Measurements from ENCODE around the gene TTLL9.

DNA sequence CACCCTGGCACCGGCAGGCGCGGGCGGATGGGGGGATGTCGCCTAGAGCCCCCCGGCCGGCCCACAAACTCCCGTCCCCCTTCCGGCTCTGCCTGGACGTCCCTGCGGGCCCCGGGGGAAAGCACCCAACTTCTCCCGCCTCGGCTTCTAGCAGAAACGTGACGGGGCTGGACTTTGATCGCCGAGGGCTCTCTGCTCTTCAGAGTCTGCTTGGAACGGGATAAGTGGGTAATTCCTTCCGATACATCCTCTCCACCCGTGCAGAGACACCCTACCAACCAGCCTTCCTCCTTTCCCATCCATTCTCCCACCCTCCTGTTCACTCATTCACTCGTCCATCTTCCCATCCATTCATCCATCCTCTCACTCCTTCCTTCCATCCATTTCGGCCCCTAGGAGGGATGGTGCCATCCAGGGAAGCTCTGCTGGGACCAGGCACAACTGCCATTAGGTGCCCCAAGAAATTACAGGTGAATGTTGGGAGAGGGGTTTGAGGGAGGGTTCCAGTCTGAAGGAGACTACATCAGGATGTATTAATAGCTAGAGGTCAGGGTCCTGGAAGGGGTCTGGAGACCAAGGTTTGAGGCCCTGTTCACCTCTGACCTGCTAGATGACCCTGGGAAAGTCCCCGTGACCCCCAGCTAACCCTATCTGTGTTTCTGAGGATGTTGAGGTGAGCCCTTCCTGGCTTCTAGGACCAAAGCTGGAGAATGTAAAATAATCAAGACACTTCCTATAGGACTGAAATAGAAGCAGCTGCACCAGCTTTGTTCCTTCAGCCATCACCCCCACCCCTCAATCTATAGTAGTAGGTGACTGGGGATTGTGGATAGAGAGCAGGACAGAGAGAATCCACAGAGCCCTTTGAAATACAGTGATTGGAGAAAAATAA lies 538 bp downstream of the TTLL9 start:
- TF ChIP-seq EZH2 (IDR thresholded peaks at IDR 0.05) = no peak
- no peak for TF ChIP-seq POLR2AphosphoS5 (IDR thresholded peaks at IDR 0.05; ENCODE audit: borderline replicate concordance, low read depth, low read length)

All from SK-N-MC (cell line).